H1 (cell line): ENCODE measurements around the gene TUBGCP2. TPM values are rescaled to one million over a fixed set of nuclear protein-coding genes. Genes with fewer than 3 reads are reported as not detected.

Experiments
- CTCF ChIA-PET: fragments of 300-600 bp; sonication (Branson Sonifier 250); formaldehyde crosslinking; loops from one replicate; lab custom pipeline; 2021; ENCODE audit not compliant: partially characterized antibody; lab: Charles Lee
- POLR2A ChIA-PET: fragments of 300-600 bp; sonication (Branson Sonifier 250); formaldehyde crosslinking; loops from one replicate; lab custom pipeline; 2021; ENCODE audit warnings: inconsistent platforms; ENCODE audit not compliant: partially characterized antibody; lab: Charles Lee
- DNase-seq, 2 experiments: peaks; one replicate each; pipeline versions ENCODE4 v3.0.0 to v3.0.0-alpha.2; 2010 to 2022; ENCODE audit warnings: low spot score in 2 of 2, low read depth in 1 of 2, mixed read lengths in 1 of 2
- FAIRE-seq: peaks from 2 replicates; lab custom pipeline; 2011; peaks lifted over from hg19 to GRCh38; lab: Jason Lieb, UNC
- H2AFZ ChIP-seq: 2 replicates; pipeline ENCODE4 v1.8.1; 2012; ENCODE audit warnings: low read length, inconsistent platforms
- H2AK5ac ChIP-seq: 2 replicates; pipeline ENCODE4 v1.6.1; 2013; ENCODE audit warnings: low read depth, low read length
- H2BK120ac ChIP-seq: replicated peaks from 2 replicates; pipeline ENCODE3; 2013; ENCODE audit warnings: low read depth, low read length, inconsistent platforms
- H2BK12ac ChIP-seq: 2 replicates; pipeline ENCODE4 v1.6.1; 2013; ENCODE audit warnings: low read depth, low read length
- H2BK15ac ChIP-seq: 2 replicates; pipeline ENCODE4 v1.6.1; 2013; ENCODE audit warnings: low read length
- H2BK20ac ChIP-seq: 2 replicates; pipeline ENCODE4 v1.6.1; 2013; ENCODE audit warnings: low read length
- H2BK5ac ChIP-seq: 2 replicates; pipeline ENCODE4 v1.6.1; 2013; ENCODE audit warnings: low read depth, low read length
- H3K14ac ChIP-seq: 2 replicates; pipeline ENCODE4 v1.6.1; 2013; ENCODE audit warnings: inconsistent platforms; ENCODE audit not compliant: insufficient read length
- H3K18ac ChIP-seq: 2 replicates; pipeline ENCODE4 v1.6.1; 2013; ENCODE audit warnings: low read length; ENCODE audit errors: extremely low read depth
- H3K23ac ChIP-seq: 2 replicates; pipeline ENCODE4 v1.6.1; 2013; ENCODE audit warnings: inconsistent platforms; ENCODE audit not compliant: insufficient read length
- H3K23me2 ChIP-seq: 2 replicates; pipeline ENCODE4 v1.6.1; 2013; ENCODE audit warnings: low read depth, low read length
- H3K27ac ChIP-seq: 2 replicates; pipeline ENCODE4 v1.6.1; 2011; ENCODE audit warnings: low read depth, low read length, inconsistent platforms
- H3K27me3 ChIP-seq, 4 experiments: replicated peaks in 1 of 4; 1 replicate in 1 of 4; 2 replicates in 3 of 4; pipeline versions ENCODE4 v1.6.1 to v1.8.1; 2011 to 2013; ENCODE audit warnings: low read length in 3 of 4, mild to moderate bottlenecking in 3 of 4, inconsistent platforms in 2 of 4, mixed read lengths in 2 of 4, moderate library complexity in 1 of 4; ENCODE audit not compliant: control insufficient read depth in 3 of 4, insufficient read depth in 3 of 4; ENCODE audit errors: extremely low read depth in 1 of 4
- H3K36me3 ChIP-seq, 4 experiments: 2 replicates each; pipeline versions ENCODE4 v1.6.1 to v1.8.1; 2011 to 2013; ENCODE audit warnings: mild to moderate bottlenecking in 4 of 4, low read length in 3 of 4, moderate library complexity in 2 of 4, control low read depth in 1 of 4, inconsistent platforms in 1 of 4; ENCODE audit not compliant: insufficient read depth in 4 of 4, control insufficient read depth in 2 of 4
- H3K4ac ChIP-seq: replicated peaks from 2 replicates; pipeline ENCODE3; 2013; ENCODE audit warnings: low read length, low read depth, mixed read lengths, inconsistent platforms; ENCODE audit not compliant: insufficient read length
- H3K4me1 ChIP-seq, 4 experiments: replicated peaks in 1 of 4; 1 replicate in 1 of 4; 2 replicates in 3 of 4; pipeline versions ENCODE4 v1.6.1 to v1.8.1; 2011 to 2013; ENCODE audit warnings: low read length in 3 of 4, inconsistent platforms in 2 of 4, mixed read lengths in 1 of 4; ENCODE audit not compliant: insufficient read depth in 4 of 4, control insufficient read depth in 3 of 4
- H3K4me2 ChIP-seq, 2 experiments: 2 replicates each; pipeline versions ENCODE4 v1.6.1 to v1.8.1; 2011 to 2013; ENCODE audit warnings: low read depth in 2 of 2, low read length in 2 of 2, control low read depth in 1 of 2, inconsistent platforms in 1 of 2, mild to moderate bottlenecking in 1 of 2; ENCODE audit not compliant: insufficient read depth in 1 of 2
- H3K4me3 ChIP-seq, 4 experiments: fragments of 200-600, 300-600 bp in 1 of 4; sonication (generic), shearing (Covaris generic), sonication (Bioruptor Twin) in 1 of 4; 2 replicates each; pipeline versions ENCODE4 v1.5.1 to v1.8.1; 2011 to 2016; ENCODE audit warnings: low read length in 4 of 4, low read depth in 3 of 4, control low read depth in 2 of 4, inconsistent platforms in 2 of 4, mild to moderate bottlenecking in 2 of 4, mixed read lengths in 1 of 4, moderate library complexity in 1 of 4; ENCODE audit not compliant: insufficient read depth in 2 of 4; ENCODE audit errors: extremely low read depth in 1 of 4
- H3K56ac ChIP-seq: replicated peaks from 2 replicates; pipeline ENCODE3; 2013; ENCODE audit warnings: low read depth, mild to moderate bottlenecking, mixed read lengths, low read length, inconsistent platforms; ENCODE audit not compliant: insufficient read length
- H3K79me1 ChIP-seq: 2 replicates; pipeline ENCODE4 v1.6.1; 2013; ENCODE audit warnings: low read depth, low read length, control low read depth
- H3K79me2 ChIP-seq, 2 experiments: 2 replicates each; pipeline versions ENCODE4 v1.6.1 to v1.8.1; 2012 to 2013; ENCODE audit warnings: low read length in 2 of 2, mild to moderate bottlenecking in 2 of 2, inconsistent platforms in 1 of 2; ENCODE audit not compliant: insufficient read depth in 2 of 2, control insufficient read depth in 1 of 2
- H3K9ac ChIP-seq, 4 experiments: replicated peaks in 1 of 4; 1 replicate in 1 of 4; 2 replicates in 3 of 4; pipeline versions ENCODE4 v1.6.1 to v1.8.1; 2011 to 2013; ENCODE audit warnings: low read depth in 3 of 4, low read length in 3 of 4, control low read depth in 2 of 4, mild to moderate bottlenecking in 2 of 4, moderate library complexity in 2 of 4, inconsistent platforms in 1 of 4; ENCODE audit errors: extremely low read depth in 1 of 4
- H3K9me3 ChIP-seq, 2 experiments: 2 replicates each; pipeline versions ENCODE4 v1.6.1 to v1.8.1; 2012 to 2013; ENCODE audit warnings: mild to moderate bottlenecking in 2 of 2, moderate library complexity in 2 of 2, control low read depth in 1 of 2, inconsistent platforms in 1 of 2, low read depth in 1 of 2, low read length in 1 of 2, mixed read lengths in 1 of 2; ENCODE audit not compliant: insufficient read depth in 2 of 2
- H4K20me1 ChIP-seq, 2 experiments: replicated peaks in 1 of 2; 2 replicates each; pipeline versions ENCODE3 to v1.8.1; 2011 to 2013; ENCODE audit warnings: inconsistent platforms in 2 of 2, low read length in 2 of 2, mild to moderate bottlenecking in 1 of 2; ENCODE audit not compliant: insufficient read depth in 2 of 2, control insufficient read depth in 1 of 2
- H4K5ac ChIP-seq: 2 replicates; pipeline ENCODE4 v1.6.1; 2013; ENCODE audit warnings: low read length, low read depth, mixed read lengths, inconsistent platforms; ENCODE audit not compliant: insufficient read length
- H4K8ac ChIP-seq: 2 replicates; pipeline ENCODE4 v1.8.0; 2013; ENCODE audit warnings: mild to moderate bottlenecking, moderate library complexity, low read length, inconsistent platforms; ENCODE audit not compliant: insufficient read depth; ENCODE audit errors: extremely low read depth
- H4K91ac ChIP-seq: replicated peaks from 2 replicates; pipeline ENCODE3; 2013; ENCODE audit warnings: low read length, mixed read lengths, inconsistent platforms; ENCODE audit not compliant: insufficient read length
- GTF2F1 ChIP-seq: IDR thresholded peaks from 2 replicates; pipeline ENCODE4 v1.6.1; 2012; ENCODE audit warnings: low read depth, low read length, improper control_type of control experiment, borderline replicate concordance
- HDAC6 ChIP-seq: IDR thresholded peaks from one replicate; pipeline ENCODE4 v1.7.1; 2012; ENCODE audit warnings: low read depth, mild to moderate bottlenecking, inconsistent platforms, low read length, moderate library complexity
- JUND ChIP-seq: IDR thresholded peaks from 2 replicates; pipeline ENCODE4 v1.6.1; 2011; ENCODE audit warnings: mild to moderate bottlenecking, improper control_type of control experiment, low read length
- KDM4A ChIP-seq: IDR thresholded peaks from one replicate; pipeline ENCODE4 v1.7.1; 2012; ENCODE audit warnings: low read depth, mild to moderate bottlenecking, moderate library complexity, low read length, inconsistent platforms; ENCODE audit not compliant: severe bottlenecking
- RXRA ChIP-seq: IDR thresholded peaks from 2 replicates; pipeline ENCODE4 v1.6.1; 2011; ENCODE audit warnings: low read depth, mild to moderate bottlenecking, low read length, moderate library complexity; ENCODE audit not compliant: insufficient read depth
- SAP30 ChIP-seq: fragments of 300-600 bp; sonication (generic); IDR thresholded peaks from 2 replicates; pipeline ENCODE4 v1.7.1; 2012; ENCODE audit warnings: low read length, moderate library complexity, mild to moderate bottlenecking, inconsistent platforms; ENCODE audit not compliant: insufficient read depth, insufficient replicate concordance
- SIX5 ChIP-seq: IDR thresholded peaks from 2 replicates; pipeline ENCODE4 v1.6.1; 2011; ENCODE audit warnings: mild to moderate bottlenecking, low read depth, low read length
- TAF1 ChIP-seq: IDR thresholded peaks from 2 replicates; pipeline ENCODE4 v1.6.1; 2011; ENCODE audit warnings: mild to moderate bottlenecking, low read depth, low read length
- TAF7 ChIP-seq: optimal IDR thresholded peaks from 2 replicates; pipeline ENCODE3; 2011; ENCODE audit warnings: low read depth, mild to moderate bottlenecking, inconsistent platforms, low read length, moderate library complexity, borderline replicate concordance
- TBP ChIP-seq: IDR thresholded peaks from 2 replicates; pipeline ENCODE4 v1.6.1; 2011; ENCODE audit warnings: low read depth, low read length, improper control_type of control experiment
- ZNF274 ChIP-seq: IDR thresholded peaks from 2 replicates; pipeline ENCODE4 v1.7.0; 2012; ENCODE audit warnings: low read length, borderline replicate concordance; ENCODE audit errors: extremely low read depth
- WGBS, 2 experiments: shearing (Covaris generic) in 1 of 2; methylation state at CpG; one replicate each; pipeline versions ENCODE4 v1.1.6 to v1.1.7; 2013 to 2015; ENCODE audit warnings: low lambda C conversion rate in 2 of 2, mixed read lengths in 2 of 2, inconsistent platforms in 1 of 2, low coverage in 1 of 2, missing lambda C conversion rate in 1 of 2; ENCODE audit not compliant: insufficient replicate concordance in 2 of 2, insufficient coverage in 1 of 2, insufficient read length in 1 of 2; ENCODE audit errors: extremely low coverage in 1 of 2, missing lambda C conversion rate in 1 of 2; 5-methylcytosine and 5-hydroxymethylcytosine counted together
- polyA plus RNA-seq, 7 experiments: library from polyadenylated mRNA; depleted of rRNA in 3 of 7; stranded (reverse) in 5 of 7; unstranded in 2 of 7; fragments of >200 nt in 5 of 7; fragments of 200-250 nt in 2 of 7; gene quantifications; 1 replicate in 5 of 7; 2 replicates in 1 of 7; 4 replicates in 1 of 7; pipeline versions ENCODE4 v1.2.1 to v1.2.3, GENCODE V29; 2011 to 2013; ENCODE audit warnings: missing spikeins in 2 of 7, mixed read lengths in 2 of 7
- total RNA-seq: library from RNA; stranded (reverse); fragmentation: NEBNext Ultra II Directional; extraction: Animal tissue kit (Norgen Biotek cat#: 25700); gene quantifications from 2 replicates; pipeline ENCODE4 v1.2.1, GENCODE V29; 2021
- TF ChIP-seq, protein P1 (sequence below): IDR thresholded peaks from 2 replicates; pipeline ENCODE4 v1.6.1; 2011; ENCODE audit warnings: low read depth, mild to moderate bottlenecking, low read length; ENCODE audit not compliant: insufficient read depth

TUBGCP2 gene
- total and polyA plus RNA-seq, 2 of the 8 experiments (the other 6 are each of a cell fraction or from before 2014, with no cell fraction given), result 34.9 to 51.9 TPM

GRCh38 chr10:133246236-133246626 lies 62.4 kb downstream of the TUBGCP2 start:
- Histone ChIP-seq H2BK15ac (no peak overlapping the region), H2AFZ (no peak overlapping the region), H4K20me1 (peaks cover 0 to 6% of the 10 kb centered on the region in 2 experiments), H3K36me3 (no peaks in the 10 kb centered on the region; a peak in 3 of 8 replicates), H3K27me3 (no peaks in the 10 kb centered on the region; a peak in 3 of 7 replicates), H3K27ac (no peak overlapping the region), H3K56ac (no peak overlapping the region), H2BK120ac (no peak overlapping the region), H3K23me2 (0 out of 2 replicates have a peak, but pooled peaks cover 1% of the 10 kb centered on the region), H3K18ac (no peak overlapping the region), H3K79me2 (no peaks in the 10 kb centered on the region), H3K23ac (no peak overlapping the region), H4K5ac (no peak overlapping the region), H3K9ac (no peak overlapping the region), H2AK5ac (no peak overlapping the region), H3K4me1 (peaks cover 0 to 15% (median 8%) of the 10 kb centered on the region in 4 experiments; a peak in 5 of 7 replicates), H3K4ac (no peak overlapping the region), H3K4me3 (no peak overlapping the region), H4K91ac (peak overlapping the region; percentile 3), H2BK5ac (no peak overlapping the region), H3K9me3 (no peaks in the 10 kb centered on the region), H2BK20ac (0 out of 2 replicates have a peak overlapping the region, but pooled peaks have one; percentile 18), H3K14ac (no peak overlapping the region), H3K79me1 (0 out of 2 replicates have a peak, but pooled peaks cover 2% of the 10 kb centered on the region), H3K4me2 (no peak overlapping the region), H2BK12ac (no peak overlapping the region), H4K8ac (no peak overlapping the region)
- DNase-seq, result no peak
- TF ChIP-seq GTF2F1 (no peak), SAP30 (no peak), RXRA (no peak), HDAC6 (no peak), TAF1 (no peak), KDM4A (no peak), TBP (no peak), TAF7 (no peak), SIX5 (no peak), ZNF274 (no peak), JUND (no peak)
- TF ChIP-seq, protein P1, sequence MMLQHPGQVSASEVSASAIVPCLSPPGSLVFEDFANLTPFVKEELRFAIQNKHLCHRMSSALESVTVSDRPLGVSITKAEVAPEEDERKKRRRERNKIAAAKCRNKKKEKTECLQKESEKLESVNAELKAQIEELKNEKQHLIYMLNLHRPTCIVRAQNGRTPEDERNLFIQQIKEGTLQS, result no peak
- ChIA-PET POLR2A (interaction anchor here (1.0 to 2.3 kb wide), 4 partner anchors 8 to 27 kb away, joined by 3 to 6 read pairs (median 4); partner anchors contain the start of gene VENTX), CTCF (interaction anchor here (1.1 to 3.6 kb wide), 13 partner anchors 12 to 343 kb away, joined by 3 to 24 read pairs (median 8); no protein-coding TSS in a partner anchor)
- 92% methylated on average over 11 of the region's 12 CpGs; no CpG with 5 or more reads in 1 of the 2 experiments for WGBS, 2 experiments
- FAIRE-seq, result no peak
